ENCODE data around the gene NRN1.
"Not testable (repeated sequence)": the region's sequence is repeated elsewhere in the genome, so short reads cannot be mapped to it uniquely, and the experiment has no call there.

Gene NRN1
- 0.18 to 0.87 (median 0.58) reads per million in 3 experiments for total RNA-seq

GRCh38 chr6:6006428-6007365 lies at the start of gene NRN1:
NRN1 (minus strand) TSS chr6:6006925; CDS start chr6:6006749, 176 bp downstream.
- no peak for DNase-seq

GRCh38 chr6:6052216-6052615 lies 45.5 kb upstream of the NRN1 start:
- no peak for DNase-seq

- no peak for DNase-seq
Measured at GRCh38 chr6:6046716-6047115, 40.0 kb upstream of the NRN1 start.

GRCh38 chr6:6039946-6040509 lies 33.3 kb upstream of the NRN1 start:
- no peak for DNase-seq

- DNase-seq, result no peak
Measured at GRCh38 chr6:6037179-6037578, 30.5 kb upstream of the NRN1 start.

GRCh38 chr6:6033858-6034257 lies 27.1 kb upstream of the NRN1 start:
- DNase-seq, result no peak

- DNase-seq, result no peak
Measured at GRCh38 chr6:6026513-6027205, 19.9 kb upstream of the NRN1 start.

GRCh38 chr6:6025736-6026135 lies 19.0 kb upstream of the NRN1 start:
- DNase-seq, result no peak

- DNase-seq, result no peak
Measured at GRCh38 chr6:6024220-6024619, 17.5 kb upstream of the NRN1 start.

GRCh38 chr6:6022841-6023240 lies 16.1 kb upstream of the NRN1 start:
- not testable (repeated sequence) for DNase-seq

- DNase-seq, result no peak
Measured at GRCh38 chr6:6008648-6009421, 2.1 kb upstream of the NRN1 start.

- DNase-seq, result no peak
Measured at GRCh38 chr6:6008089-6008647, 1.4 kb upstream of the NRN1 start.

- DNase-seq, result no peak
Measured at GRCh38 chr6:6007366-6008088, 802 bp upstream of the NRN1 start.

- no peak for DNase-seq
Measured at GRCh38 chr6:6006006-6006427, 708 bp downstream of the NRN1 start.

- no peak for DNase-seq
Measured at GRCh38 chr6:6005051-6006005, 1.4 kb downstream of the NRN1 start.

- DNase-seq, result no peak
Measured at GRCh38 chr6:6004390-6004995, 2.2 kb downstream of the NRN1 start.

- DNase-seq, result peak; percentile 35
Measured at GRCh38 chr6:6003621-6004366, 2.9 kb downstream of the NRN1 start.

- DNase-seq, result no peak
Measured at GRCh38 chr6:6002848-6003620, 3.7 kb downstream of the NRN1 start.
